Ishikawa (cell line): ENCODE results near the gene NYAP1.

Experiments used
- CREB1 ChIP-seq: IDR thresholded peaks from 2 replicates; pipeline ENCODE4 v1.6.1; 2012; ENCODE audit warnings: low read depth
- EGR1 ChIP-seq: IDR thresholded peaks from 2 replicates; pipeline ENCODE4 v1.6.1; 2012
- EP300 ChIP-seq: IDR thresholded peaks from 2 replicates; pipeline ENCODE4 v1.6.1; 2012; ENCODE audit warnings: borderline replicate concordance
- RAD21 ChIP-seq: IDR thresholded peaks from 2 replicates; pipeline ENCODE4 v1.6.1; 2012; ENCODE audit warnings: low read depth
- TAF1 ChIP-seq: IDR thresholded peaks from 2 replicates; pipeline ENCODE4 v1.6.1; 2012; ENCODE audit warnings: low read depth, mild to moderate bottlenecking

DNA sequence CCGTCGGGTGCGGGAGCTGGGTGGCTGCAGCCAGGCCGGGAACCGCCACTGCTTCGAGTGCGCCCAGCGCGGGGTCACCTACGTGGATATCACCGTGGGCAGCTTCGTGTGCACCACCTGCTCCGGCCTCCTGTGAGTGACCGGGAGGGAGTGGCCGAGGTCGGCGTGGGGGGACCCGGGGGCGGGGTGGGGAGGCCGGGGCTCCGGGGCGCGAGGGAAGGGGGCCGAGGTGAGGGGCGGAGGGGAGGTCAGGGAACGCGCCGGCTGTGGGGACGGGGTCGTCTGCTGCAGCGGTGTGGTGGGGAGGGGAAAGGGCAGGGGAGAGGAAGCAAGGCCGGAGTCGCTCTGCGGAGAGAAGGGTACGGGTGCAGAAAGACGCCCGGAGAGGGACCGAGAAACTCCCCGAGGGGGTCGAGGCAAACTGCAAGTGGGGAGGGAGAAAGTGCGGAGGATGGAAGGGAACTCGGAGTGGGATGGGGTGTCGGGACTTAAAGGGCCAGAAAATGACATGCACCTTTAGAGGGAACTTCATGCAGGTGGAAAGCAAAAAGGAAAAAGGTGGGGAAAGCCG, 55.8 kb downstream of the NYAP1 start:
- no peak for TF ChIP-seq EP300
- TF ChIP-seq CREB1: no peak
- TF ChIP-seq TAF1: no peak; the same call in none of the 2 replicates
- no peak for TF ChIP-seq EGR1
- TF ChIP-seq RAD21: no peak
